GM21717 (cell line): ENCODE measurements around the gene DLST.

ENCODE experiments used
- ATAC-seq: cut with Tn5 transposase; IDR thresholded peaks from one replicate; pipeline ENCODE4 v1.9.1; 2021; ENCODE audit warnings: mild to moderate bottlenecking, moderate library complexity; ENCODE audit not compliant: unreplicated experiment

DLST gene

DNA sequence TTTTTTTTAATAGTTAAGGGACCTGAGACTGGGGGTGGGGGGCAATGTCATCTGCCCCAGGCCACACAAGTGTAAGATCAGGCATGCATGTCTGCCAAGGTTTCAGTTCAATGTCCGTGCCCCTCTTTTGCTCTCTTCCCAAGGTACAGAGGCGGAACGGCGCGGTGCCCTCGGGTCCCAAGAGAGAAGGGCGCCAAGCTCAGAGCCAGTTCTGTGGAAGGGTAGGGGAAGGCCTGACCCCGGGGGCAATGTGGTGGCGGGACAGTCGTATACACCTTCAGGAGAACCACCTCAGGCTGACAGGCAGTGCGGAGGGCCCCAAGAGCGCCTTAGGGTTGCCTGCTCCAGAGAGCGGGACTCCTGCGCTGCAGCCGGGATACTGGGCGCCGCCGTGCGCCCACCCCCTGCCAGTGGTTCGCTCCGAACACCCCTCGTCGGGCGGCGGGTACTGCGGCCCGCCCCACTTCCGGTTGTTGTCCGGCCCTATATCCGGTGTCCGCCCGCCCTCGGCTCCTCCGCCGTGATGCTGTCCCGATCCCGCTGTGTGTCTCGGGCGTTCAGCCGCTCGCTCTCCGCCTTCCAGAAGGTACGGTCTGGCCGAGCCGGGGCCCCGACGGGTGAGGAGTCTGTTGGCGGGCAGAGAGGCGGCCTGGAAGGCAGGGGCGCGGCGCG is at the start of gene DLST:
Gene DLST, plus strand, starts transcription at position 486 of the 672 bp plus-strand sequence. Its CDS starts 38 bp downstream, at position 524.
- peak; percentile 87 for ATAC-seq

DNA sequence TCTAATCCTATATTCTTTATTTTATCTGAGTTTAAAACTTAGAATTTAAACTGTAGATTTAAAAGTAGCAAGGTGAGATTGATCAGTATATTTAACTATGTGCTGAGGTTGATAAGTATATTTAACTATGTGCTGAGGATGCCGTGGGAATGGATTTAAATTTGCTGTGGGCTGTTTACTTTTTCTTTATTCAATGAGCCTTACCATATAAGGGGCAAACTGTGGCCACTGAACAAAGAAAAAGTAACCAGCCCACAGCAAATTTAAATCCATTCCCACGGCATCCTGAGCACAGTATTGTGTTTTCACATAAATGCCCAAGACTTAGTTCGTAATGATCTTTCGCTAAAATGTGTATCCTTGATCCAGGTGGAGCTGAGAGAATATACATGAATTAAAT is 48.9 kb upstream of the DLST start:
- no peak for ATAC-seq

DNA sequence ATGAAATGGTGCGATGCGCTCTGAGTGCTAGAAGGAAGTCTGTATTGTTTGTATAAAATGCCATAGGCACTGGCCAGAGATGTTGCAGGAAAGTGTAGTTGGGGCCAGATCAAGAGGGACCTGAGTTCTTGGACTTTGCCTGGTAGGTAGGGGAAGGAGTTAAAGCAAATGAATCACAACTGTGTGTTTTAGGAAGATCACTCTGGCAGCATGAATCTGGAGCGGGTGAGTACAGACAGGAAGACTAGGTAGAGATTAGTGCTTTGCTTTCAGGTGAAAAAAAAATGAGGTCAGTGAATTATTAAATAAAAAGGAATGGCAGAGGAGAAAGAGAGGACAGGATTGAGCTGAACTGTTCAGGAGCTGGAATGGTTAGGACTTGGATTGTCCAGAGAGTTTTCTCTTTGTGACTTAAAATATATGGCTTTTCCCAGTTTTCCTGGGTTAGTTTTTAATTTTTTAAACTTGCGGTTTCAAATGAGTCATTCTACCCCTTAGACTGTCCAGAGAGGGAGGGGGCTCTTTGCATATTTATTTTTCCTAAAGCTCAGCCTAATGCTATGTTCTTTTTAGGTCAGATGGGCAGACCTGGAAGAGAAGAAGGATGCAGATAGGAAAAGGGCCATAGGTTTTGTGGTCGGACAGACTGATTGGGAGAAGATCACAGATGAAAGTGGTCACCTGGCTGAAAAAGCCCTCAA is 46.9 kb upstream of the DLST start:
- ATAC-seq = no peak

DNA sequence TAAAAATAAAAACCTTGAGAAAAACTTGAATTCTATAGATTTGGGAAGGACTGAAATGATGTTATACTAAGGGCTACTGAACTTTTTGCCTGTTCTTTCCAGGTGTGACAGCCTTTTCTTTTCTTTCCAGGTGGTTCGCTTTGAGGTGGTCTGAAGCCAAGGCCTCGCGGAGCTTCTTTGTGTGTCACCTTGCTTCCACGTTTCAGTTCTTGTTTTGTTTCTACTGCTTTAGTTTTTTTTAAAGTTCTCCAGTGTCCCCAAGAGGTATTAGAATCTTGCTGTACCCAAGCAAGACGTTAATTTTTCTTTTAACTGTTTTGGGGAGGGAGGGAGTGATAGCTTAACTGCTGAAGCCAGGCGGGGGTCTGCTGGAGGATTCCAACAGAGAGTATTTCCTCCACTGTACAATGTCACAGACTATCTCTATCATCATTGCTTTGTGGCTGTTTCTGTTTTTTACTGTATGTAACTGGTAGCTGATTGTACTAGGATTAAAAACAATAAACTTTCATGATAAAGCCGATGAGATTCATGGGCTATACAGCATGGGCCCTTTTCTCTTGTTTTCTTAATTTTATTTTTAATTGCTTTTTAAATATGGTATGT is 46.0 kb upstream of the DLST start:
- no peak for ATAC-seq

DNA sequence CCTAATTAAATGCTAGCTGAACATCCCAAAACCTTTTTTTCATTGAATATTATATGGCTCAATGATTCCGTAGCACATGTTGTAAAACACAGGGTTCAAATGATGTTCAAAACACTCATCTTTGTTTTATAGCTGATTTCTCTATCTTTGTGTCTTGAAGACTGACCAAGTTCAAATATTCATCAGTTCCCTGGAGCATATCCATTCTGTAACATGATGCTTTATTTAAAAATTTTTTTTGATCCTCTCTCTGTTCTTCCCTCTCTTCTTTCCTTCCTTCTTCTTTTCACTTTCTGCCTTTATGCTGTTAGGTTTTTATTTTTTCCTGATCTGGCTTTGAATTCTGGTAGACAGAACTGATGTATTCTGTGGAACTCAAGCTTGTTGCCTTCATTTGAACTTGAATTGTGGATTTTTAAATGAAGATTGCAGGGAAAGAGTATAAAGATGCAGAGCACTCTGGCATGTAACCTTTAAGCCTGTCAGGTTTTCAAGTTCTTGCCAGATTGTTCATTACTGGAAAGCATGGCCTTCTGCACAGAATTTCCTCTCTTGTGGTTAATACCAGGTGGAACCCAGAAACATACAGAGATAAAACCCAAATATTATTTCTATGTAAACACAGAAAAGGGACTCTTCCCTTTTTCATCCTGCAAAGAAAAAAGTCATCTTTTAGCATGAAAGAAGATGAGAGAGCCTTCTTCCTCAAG is 45.3 kb upstream of the DLST start:
- no peak for ATAC-seq

DNA sequence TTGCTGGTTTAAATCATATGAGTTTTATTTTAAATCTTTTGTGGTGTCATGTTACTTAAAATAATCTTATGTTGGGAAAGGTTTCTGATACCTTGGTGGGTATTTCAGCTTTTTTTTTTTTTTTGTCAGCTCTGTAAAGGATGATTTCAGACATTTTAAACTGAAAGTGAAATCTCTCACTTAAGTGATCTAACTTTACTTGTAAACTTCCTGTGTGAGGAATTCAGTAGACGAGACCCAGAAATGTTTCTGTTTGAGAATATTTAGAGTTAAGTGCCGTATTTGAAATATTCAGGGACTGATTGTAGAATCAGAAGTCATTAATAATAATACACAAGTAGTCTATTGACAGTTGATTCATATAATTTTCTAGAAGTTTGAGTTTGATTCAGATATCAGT is 43.5 kb upstream of the DLST start:
- no peak for ATAC-seq

DNA sequence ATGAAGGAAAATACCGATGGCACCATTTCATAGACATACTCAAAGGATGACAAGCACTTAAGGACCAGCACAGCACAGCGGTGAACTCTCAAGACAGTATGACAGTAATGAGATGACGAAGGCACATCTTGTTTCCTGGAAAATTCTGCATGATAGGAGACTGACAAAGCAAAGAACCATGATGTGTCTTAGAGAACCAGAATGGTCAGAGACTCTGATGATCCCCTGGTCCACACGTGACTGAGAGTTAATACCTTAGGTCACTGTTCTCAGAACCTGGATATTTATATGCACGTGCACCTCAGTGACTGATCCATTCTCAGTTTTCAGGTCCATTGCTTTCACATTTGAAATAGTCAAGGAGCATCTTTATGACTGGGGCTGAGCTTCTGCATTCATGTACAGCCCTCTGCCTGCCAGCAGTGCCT is 41.1 kb upstream of the DLST start:
- ATAC-seq = peak; percentile 36

DNA sequence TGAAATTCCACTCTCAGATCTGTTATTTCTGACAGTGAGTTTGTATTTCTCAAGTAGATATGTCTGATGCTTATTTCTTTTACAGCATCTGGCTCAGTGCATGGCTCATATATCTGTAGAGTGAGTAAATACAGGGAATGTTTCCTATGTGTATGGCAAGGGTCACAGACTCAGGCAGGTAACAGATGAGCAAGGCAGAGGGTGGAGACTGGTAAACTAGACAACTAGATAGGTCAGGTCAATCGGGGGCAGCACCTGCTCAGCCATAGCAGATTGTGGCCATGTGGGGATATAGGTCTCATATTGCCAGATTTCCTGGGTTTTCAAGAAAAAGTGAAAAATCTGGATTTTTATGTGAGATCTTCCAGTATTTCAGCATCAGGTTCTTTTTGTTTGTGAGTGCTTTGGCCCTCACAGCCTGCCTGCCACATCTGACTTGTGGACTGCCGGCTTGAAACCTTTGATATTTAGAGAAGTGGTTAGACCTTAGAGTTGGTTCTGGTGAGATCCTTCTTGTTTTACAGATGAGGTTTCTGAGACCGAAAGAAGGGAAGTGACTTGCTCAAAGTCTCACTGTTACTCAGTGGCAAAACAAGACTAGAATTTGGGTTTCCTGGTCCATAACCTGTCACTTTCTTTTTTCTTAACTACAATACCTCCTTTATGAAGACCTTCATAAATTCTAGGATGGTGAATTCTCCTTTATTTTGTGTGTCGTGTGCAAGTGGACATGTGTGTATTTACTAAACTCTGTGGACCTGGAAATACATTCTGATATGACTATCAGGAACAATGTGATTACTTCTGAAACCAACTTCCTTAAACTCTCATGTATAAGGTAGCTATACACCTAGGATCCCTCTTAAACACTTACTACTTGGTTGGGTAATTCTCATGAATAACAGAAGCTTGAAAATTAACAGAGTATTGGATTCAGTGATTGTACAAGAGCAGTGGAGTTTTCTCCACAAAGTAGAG is 40.2 kb upstream of the DLST start:
- peak; percentile 76 for ATAC-seq

DNA sequence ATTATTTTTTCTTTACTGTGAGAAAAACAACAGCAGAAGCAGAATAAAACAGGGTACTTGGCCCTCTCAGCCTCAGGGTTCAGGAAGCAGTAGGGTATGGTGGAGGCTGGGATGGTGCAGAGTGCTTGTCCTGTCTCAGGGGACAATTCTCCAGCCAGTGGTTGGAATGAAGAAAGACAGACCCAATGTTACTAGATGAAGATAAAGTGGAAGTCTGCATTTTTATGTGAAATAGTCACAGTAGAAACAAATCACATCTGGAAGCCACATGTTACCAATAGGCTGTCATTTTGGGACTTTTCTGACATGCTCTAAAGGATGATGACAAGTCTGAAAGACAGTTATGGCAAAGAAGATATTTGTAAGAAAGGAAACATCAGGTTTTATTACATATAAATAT is 38.1 kb upstream of the DLST start:
- no peak for ATAC-seq

DNA sequence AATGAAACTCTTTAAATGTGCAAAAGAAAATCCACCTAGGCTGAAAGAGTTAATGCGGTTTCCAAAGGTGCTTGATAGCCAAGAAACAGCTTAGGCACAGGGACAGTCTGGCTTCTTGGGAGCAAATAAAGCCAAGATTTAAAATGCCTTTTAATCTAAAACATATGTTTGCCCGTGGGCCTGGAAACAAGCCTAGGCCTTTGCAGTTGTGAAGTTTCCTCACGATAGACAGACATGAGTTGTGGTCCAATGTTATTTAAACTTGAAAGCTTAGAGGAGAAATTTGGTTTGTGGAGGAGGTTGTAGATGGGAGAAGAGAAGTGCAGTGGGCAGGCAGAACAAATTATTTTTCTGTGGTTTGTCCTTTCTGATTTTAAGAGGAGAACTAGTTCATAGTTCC is 35.5 kb upstream of the DLST start:
- ATAC-seq = no peak

DNA sequence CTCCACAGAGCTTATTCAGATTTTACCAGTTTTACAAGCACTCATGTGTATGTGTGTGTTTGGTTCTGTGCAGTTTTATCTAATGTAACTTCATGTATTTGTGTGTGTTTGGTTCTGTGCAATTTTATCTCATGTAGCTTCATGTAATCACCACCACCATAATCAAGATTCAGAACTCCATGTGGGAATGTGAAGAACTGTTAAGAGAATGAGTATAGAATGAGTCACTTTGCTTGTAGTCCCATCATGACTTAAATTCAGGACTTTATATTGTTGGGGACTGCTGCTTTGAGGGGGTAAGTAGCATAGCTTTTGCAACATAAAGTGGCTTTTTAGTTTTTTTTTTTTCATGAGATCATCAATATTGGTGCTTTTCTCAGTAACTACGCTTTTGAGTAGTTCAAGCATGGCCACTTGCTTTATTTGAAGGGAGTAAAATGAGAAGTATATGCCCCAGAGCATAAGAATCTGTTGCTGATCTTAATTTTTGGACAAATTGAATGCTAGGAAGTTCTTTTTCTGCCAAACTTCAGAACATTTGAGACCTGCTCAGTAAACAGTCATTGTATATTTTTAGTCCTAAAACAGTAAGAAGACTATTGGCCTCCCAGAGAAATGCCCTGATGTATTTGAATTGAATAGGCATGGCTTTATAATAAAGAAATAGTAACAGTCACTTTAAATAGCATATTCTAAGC is 34.6 kb upstream of the DLST start:
- no peak for ATAC-seq

DNA sequence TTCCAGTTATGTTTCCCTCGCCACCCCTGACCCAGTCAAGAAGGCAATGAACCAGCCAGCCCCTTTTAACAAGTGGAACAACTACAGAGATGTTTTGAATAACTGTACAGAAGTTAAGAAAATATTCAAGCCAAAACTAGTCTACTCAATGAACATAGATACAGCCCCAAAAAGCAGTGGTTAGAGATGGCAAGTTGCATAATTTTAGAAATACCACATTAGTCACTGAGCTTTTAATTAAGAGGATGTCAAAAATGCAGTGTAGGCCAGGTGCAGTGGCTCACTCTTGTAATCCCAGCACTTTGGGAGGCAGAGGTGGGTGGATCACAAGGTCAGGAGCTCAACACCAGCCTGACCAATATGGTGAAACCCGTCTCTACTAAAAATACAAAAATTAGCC is 32.9 kb upstream of the DLST start:
- ATAC-seq = no peak

DNA sequence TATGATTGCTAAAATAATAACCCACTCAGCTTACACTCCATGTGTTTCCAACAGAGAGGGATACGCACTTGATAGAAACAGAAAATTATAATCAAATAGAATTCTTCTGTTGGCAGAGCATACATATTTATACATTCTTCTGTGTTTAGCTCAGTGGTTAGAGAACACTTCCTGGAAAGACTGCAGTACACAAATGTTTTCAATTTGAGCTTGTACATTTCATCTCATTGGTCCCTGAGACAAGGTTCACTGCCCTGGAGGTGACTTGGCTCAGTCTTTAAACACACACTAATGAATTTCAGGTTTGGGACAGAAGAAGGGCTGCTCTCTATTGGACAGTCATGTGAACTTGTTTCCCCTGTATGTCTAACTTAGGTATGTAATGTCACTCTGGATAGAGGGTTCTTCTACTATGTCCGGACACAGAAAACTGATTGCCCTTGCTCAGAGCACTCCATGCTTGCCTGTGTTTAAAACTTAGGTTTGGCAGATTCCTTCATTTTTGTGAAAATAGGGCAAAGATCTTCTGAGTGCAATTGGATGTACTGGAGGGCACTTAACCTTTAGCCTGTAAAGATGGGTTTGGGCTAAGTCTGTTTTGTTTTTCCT is 28.7 kb upstream of the DLST start:
- no peak for ATAC-seq

DNA sequence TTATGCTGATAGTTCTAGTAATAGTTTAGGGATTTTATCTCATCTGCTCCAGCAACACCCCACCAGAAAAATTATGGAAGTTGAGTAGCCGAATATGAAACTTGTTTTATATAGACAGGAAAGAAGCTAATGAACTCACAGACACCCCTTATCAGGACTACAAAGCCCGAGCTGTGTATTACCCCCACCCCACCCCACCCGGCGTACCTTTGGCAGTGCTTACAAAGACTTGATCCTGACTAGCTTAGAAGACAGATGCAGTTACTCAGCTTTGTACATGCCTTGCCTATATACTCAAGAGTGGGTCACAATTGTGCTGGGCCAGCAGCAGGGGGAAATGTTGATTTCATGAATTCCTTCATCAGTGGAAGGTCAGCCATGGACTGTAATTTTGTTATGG is 28.1 kb upstream of the DLST start:
- ATAC-seq = no peak

DNA sequence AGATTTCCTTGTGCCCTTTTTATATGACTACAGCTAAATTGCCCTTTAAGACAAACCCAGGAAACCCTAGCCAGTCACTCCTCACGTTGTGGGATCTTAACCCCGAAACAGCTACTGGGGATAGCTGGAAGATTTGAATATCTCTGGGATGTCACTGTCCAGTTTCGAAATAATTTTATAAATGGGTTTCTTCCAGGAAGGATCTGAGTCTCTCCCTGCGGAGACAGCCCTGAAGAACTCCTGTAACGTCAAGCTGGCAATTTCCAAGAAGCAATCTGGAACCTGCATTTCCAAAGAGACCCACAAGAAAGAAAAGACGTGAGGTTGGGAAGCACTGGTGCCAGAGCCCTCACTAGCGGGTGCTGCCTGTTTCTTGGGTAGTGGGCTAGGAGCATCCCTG is 26.7 kb upstream of the DLST start:
- ATAC-seq = no peak

DNA sequence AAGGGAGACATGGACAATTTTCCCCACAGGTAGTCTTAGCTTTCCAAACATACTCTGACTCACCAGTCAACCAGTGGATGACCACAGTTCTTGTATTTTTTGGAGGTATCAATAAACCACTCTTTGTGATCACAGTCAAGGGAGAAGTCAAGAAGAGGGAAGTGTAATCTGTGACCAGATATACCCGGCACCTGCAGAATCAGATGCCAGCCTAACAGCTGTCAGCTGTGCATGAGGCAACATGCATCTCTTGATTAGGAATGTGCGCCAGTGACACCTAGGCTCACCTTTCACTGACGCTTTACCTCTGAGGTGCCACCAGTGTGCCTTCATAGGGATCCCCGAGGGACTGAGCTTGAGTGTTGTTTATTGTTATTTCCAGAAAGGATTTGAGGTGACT is 25.8 kb upstream of the DLST start:
- no peak for ATAC-seq

DNA sequence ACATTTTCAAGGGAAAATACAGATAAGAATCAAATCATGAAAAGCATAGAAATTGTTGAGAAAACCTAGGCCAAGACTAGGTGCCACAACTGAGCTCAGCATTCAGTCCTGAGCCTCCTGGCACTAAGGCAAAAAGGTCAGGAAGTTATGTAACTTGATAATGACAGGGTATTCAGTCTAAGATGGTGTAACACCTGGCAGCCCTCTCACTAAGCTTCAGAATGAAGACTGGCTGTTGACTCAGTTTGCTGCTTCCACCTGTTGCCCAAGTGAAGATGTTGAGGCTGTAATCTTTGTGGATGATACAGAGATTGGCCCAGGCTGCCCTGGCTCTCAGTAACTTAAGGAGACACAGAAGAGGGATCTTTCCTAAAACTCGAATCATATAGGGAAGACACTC is 25.4 kb upstream of the DLST start:
- ATAC-seq = no peak

DNA sequence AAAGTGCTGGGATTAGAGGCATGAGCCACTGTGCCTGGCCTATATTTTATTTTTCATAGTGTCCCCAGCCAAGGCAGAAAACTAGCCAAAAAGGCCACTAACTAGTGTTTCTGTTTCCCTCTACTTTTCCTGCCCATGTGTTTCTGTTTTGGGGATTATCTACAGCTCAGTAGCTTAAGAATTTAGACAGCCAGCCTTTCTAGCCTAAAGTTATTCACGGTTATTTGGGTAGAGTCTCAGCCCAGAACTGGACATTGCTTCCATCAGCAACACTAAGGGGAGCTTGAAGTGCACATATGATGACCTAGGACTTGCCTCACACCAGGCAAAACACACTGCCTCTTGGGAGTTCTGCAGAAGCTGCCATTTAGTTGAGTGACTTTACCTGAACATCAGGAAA is 23.7 kb upstream of the DLST start:
- ATAC-seq = no peak

DNA sequence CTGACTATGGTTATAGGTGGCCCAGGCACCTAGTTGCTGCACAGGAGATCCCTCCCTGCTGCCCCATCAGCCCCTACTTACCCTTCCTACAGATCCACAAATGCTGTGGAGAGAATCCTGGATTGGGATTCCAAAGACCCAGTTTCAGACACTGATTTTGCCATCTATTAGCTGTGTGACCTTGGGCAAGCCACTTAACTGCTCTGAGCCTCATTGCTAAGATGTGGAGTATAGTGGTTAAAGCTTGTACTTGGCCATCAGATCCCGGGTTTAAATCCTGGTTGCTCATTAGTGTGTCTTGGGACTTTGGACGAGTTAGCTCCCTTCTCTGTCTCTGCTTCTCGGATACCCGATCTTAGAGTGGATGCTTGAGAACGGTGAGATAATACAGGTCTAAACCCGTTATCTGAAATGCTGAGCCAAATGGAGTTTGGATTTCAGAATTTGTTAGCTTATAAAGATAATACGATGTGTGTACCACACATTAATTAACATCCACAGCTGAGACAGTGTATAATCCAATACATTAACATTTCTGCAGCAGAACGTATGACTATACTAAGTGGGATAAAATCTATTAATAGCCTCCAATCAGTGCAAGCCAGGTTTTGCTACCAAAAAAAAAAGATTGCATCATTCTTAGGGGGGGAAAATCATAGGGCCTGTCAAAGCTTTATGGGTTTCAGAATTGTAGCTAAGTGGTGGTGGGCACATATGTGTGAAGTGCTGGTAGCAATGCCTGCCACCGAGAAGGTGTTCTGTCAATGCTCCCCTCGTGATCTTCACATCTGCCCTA is 21.8 kb upstream of the DLST start:
- ATAC-seq = no peak
